ENCODE measurements around the gene NT5C1A.

Gene NT5C1A

DNA sequence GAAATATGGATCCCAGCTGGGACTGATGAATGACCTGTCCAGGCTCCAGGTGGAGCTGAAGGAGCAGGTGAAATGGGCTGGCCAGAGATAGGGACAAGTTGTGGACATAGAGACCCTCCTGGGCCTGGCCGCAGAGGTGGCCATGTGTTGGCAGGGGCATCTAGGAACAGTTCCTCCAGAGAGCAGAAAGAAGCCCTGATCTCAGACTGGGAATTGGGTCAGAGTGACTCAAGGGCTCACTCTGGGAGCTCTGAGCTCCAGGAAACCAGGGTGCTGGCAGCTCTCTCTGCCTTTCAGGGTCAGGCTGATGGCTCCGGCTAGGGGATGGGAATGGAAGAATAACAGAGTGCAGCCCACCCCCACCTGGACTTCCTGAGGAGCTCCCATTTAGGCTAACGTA, 3.0 kb downstream of the NT5C1A start:
- H3K4me2 ChIP-seq (ENCODE audit: low read depth, low read length, poor library complexity, severe bottlenecking): no peak overlapping the region
- H4K20me1 ChIP-seq (ENCODE audit: insufficient read depth, low read length, poor library complexity, severe bottlenecking): no peaks in the 10 kb centered on the region
- H3K4me3 ChIP-seq (ENCODE audit: low read length, poor library complexity, severe bottlenecking): no peak overlapping the region
- TF ChIP-seq EZH2phosphoT487 (IDR thresholded peaks at IDR 0.05; ENCODE audit: borderline replicate concordance): no peak
- TF ChIP-seq, protein P1, sequence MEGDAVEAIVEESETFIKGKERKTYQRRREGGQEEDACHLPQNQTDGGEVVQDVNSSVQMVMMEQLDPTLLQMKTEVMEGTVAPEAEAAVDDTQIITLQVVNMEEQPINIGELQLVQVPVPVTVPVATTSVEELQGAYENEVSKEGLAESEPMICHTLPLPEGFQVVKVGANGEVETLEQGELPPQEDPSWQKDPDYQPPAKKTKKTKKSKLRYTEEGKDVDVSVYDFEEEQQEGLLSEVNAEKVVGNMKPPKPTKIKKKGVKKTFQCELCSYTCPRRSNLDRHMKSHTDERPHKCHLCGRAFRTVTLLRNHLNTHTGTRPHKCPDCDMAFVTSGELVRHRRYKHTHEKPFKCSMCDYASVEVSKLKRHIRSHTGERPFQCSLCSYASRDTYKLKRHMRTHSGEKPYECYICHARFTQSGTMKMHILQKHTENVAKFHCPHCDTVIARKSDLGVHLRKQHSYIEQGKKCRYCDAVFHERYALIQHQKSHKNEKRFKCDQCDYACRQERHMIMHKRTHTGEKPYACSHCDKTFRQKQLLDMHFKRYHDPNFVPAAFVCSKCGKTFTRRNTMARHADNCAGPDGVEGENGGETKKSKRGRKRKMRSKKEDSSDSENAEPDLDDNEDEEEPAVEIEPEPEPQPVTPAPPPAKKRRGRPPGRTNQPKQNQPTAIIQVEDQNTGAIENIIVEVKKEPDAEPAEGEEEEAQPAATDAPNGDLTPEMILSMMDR (conservative IDR thresholded peaks at IDR 0.05; ENCODE audit: low read length): no peak
- H3F3A ChIP-seq (ENCODE audit: low read depth): no peaks in the 10 kb centered on the region
- no peaks in the 10 kb centered on the region for H3K27me3 ChIP-seq (ENCODE audit: insufficient read depth, low read length, poor library complexity, severe bottlenecking)
- no peaks in the 10 kb centered on the region for H3K9me3 ChIP-seq (ENCODE audit: insufficient read depth, low read depth, low read length)
- no peak overlapping the region for H3K9ac ChIP-seq (ENCODE audit: low read depth, low read length, poor library complexity, severe bottlenecking)
- H2AFZ ChIP-seq (ENCODE audit: low read length): no peak overlapping the region
- H3K4me1 ChIP-seq (ENCODE audit: insufficient read depth, low read length, poor library complexity, severe bottlenecking): no peaks in the 10 kb centered on the region
- H3K36me3 ChIP-seq (ENCODE audit: insufficient read depth, low read length): no peaks in the 10 kb centered on the region
- H3K79me2 ChIP-seq (ENCODE audit: insufficient read depth, low read length): no peaks in the 10 kb centered on the region
- H3K9me2 ChIP-seq (replicated peaks; ENCODE audit: low read depth, low read length): no peaks in the 10 kb centered on the region

DNA sequence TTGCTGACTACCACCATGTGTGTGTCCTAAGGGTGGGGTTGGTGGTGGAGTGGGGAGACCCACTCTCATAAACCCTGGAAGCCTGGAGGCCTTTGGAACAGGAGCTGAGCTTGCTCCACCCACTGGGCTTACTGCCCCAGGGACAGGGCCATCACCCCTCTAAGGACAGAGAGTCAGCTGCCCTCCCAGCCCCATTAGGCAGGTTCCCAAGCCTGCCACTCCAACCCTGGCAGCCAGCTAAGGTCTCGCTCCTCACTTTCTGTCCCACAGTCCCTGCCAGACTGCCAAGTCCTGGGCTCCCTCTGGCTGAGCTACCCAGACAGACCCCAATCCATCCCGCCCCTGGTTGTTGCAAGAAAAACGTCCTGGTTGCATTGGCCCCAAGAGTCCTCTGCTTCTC, 3.8 kb downstream of the NT5C1A start:
- no peaks in the 10 kb centered on the region for H4K20me1 ChIP-seq (ENCODE audit: insufficient read depth, low read length, poor library complexity, severe bottlenecking)
- no peaks in the 10 kb centered on the region for H3K4me1 ChIP-seq (ENCODE audit: insufficient read depth, low read length, poor library complexity, severe bottlenecking)
- H3K4me3 ChIP-seq (ENCODE audit: low read length, poor library complexity, severe bottlenecking): no peak overlapping the region
- no peaks in the 10 kb centered on the region for H3K9me3 ChIP-seq (ENCODE audit: insufficient read depth, low read depth, low read length)
- H3F3A ChIP-seq (ENCODE audit: low read depth): no peaks in the 10 kb centered on the region
- H3K4me2 ChIP-seq (ENCODE audit: low read depth, low read length, poor library complexity, severe bottlenecking): no peak overlapping the region
- H3K9ac ChIP-seq (ENCODE audit: low read depth, low read length, poor library complexity, severe bottlenecking): no peak overlapping the region
- no peak for TF ChIP-seq EZH2phosphoT487 (IDR thresholded peaks at IDR 0.05; ENCODE audit: borderline replicate concordance)
- TF ChIP-seq, protein P1 (conservative IDR thresholded peaks at IDR 0.05; ENCODE audit: low read length): no peak
- no peak overlapping the region for H2AFZ ChIP-seq (ENCODE audit: low read length)
- H3K79me2 ChIP-seq (ENCODE audit: insufficient read depth, low read length): no peaks in the 10 kb centered on the region
- no peaks in the 10 kb centered on the region for H3K36me3 ChIP-seq (ENCODE audit: insufficient read depth, low read length)
- no peaks in the 10 kb centered on the region for H3K27me3 ChIP-seq (ENCODE audit: insufficient read depth, low read length, poor library complexity, severe bottlenecking)
- H3K9me2 ChIP-seq (replicated peaks; ENCODE audit: low read depth, low read length): no peaks in the 10 kb centered on the region

DNA sequence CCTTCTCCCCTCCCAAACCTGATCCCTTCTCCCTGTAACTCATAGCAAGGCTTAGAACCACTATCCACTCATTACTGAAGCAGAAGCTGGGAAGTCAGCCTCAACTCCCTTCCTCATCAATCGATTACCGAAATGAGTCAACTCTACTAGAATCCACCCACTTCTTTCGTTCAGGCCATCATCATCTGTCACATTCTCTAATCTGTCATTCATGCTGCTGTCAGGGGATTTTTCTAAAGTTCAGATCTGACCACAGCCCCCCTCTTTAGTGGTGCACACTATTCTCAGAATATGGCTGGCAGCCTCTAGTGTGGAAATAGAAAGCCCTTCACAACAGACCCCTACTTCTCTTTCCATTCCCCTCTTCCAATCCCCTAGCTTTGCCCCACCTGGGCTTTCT, 5.1 kb downstream of the NT5C1A start:
- H3K4me3 ChIP-seq (ENCODE audit: low read length, poor library complexity, severe bottlenecking): no peak overlapping the region

More for the DNA sequence above, 5.1 kb downstream of the NT5C1A start:
- Histone ChIP-seq H3K4me2 (ENCODE audit: low read depth, low read length, poor library complexity, severe bottlenecking) (no peak overlapping the region), H3K4me1 (ENCODE audit: insufficient read depth, low read length, poor library complexity, severe bottlenecking) (no peaks in the 10 kb centered on the region), H3K27me3 (ENCODE audit: insufficient read depth, low read length, poor library complexity, severe bottlenecking) (no peaks in the 10 kb centered on the region), H3K36me3 (ENCODE audit: insufficient read depth, low read length) (no peaks in the 10 kb centered on the region), H3K9ac (ENCODE audit: low read depth, low read length, poor library complexity, severe bottlenecking) (no peak overlapping the region), H3F3A (ENCODE audit: low read depth) (no peaks in the 10 kb centered on the region), H3K79me2 (ENCODE audit: insufficient read depth, low read length) (no peaks in the 10 kb centered on the region), H2AFZ (ENCODE audit: low read length) (no peak overlapping the region), H3K9me3 (ENCODE audit: insufficient read depth, low read depth, low read length) (no peaks in the 10 kb centered on the region), H3K9me2 (replicated peaks; ENCODE audit: low read depth, low read length) (no peaks in the 10 kb centered on the region), H4K20me1 (ENCODE audit: insufficient read depth, low read length, poor library complexity, severe bottlenecking) (no peaks in the 10 kb centered on the region)
- TF ChIP-seq EZH2phosphoT487 (IDR thresholded peaks at IDR 0.05; ENCODE audit: borderline replicate concordance): no peak
- TF ChIP-seq, protein P1 (conservative IDR thresholded peaks at IDR 0.05; ENCODE audit: low read length): no peak
